GM19240 (cell line): Measurements from ENCODE around the gene SH3D19.
"Not testable (repeated sequence)": the region's sequence is repeated elsewhere in the genome, so short reads cannot be mapped to it uniquely, and the experiment has no call there.

Experiments used
- DNase-seq: peaks from one replicate; pipeline ENCODE4 v3.0.0; 2011; ENCODE audit warnings: low spot score; ENCODE audit not compliant: insufficient read length

The SH3D19 gene

GRCh38 chr4:151268905-151269304 lies 56.5 kb downstream of the SH3D19 start:
- not testable (repeated sequence) for DNase-seq

- no peak for DNase-seq
Observed at GRCh38 chr4:151267822-151268535, 57.4 kb downstream of the SH3D19 start.

DNA sequence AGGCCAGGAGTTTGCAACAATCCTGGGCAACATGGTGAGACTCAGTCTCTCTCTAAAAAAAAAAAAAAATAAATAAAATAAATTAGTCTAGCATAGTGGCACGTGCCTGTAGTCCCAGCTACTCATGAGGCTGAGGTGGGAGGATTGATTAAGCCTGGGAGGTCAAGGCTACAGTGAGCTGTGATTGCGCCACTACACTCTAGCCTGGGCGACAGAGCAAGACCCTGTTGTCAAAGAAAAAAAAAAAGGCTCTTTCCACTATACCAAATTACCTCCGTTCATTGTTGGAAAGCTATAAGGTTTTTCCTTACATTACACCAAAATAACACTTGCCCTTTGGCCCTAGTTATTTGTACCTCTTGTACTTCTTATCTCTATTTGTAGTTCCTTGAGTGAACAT lies 58.3 kb downstream of the SH3D19 start:
- DNase-seq: no peak

- no peak for DNase-seq
Observed at GRCh38 chr4:151266497-151266896, 58.9 kb downstream of the SH3D19 start.

DNA sequence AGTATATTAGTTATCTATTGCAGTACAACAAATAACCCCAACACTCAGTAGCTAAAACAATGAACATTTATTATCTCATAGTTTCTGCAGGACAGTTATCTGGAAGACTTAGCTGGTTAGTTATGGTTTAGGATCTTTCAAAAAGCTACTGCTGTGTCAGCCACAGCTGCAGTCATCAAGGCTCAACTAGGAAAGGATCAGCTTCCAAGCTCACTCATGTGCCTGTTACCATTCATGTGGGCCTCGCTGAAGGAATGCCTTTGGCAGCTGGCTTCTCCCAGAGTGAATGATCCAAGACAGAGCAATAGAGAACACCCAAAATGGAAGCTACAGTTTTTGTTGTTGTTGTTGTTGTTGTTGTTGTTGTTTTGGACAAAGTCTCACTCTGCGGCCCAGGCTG lies 62.0 kb downstream of the SH3D19 start:
- DNase-seq: no peak

- no peak for DNase-seq
Observed at GRCh38 chr4:151260526-151260925, 64.9 kb downstream of the SH3D19 start.

GRCh38 chr4:151259752-151260151 lies 65.7 kb downstream of the SH3D19 start:
- no peak for DNase-seq

GRCh38 chr4:151257704-151258103 lies 67.7 kb downstream of the SH3D19 start:
- DNase-seq: no peak

DNA sequence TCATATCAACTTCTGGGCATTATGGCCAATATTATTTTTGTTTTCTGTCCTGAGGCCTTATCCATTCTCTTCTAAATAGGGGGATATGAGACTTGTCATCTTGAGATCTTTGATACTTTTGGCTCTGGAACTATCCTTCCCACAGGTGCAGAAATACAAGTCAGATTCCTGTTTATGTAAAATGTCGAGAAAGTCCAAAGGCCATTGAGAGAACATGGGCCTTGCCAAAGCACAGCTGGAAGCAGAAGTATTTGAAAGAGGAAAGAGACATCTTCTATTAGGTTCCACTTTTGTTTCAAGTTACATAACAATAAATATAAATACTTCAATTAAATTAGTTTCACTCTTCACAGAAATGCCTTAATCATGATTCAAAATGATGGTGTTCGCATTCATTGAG lies 69.3 kb downstream of the SH3D19 start:
- no peak for DNase-seq

DNA sequence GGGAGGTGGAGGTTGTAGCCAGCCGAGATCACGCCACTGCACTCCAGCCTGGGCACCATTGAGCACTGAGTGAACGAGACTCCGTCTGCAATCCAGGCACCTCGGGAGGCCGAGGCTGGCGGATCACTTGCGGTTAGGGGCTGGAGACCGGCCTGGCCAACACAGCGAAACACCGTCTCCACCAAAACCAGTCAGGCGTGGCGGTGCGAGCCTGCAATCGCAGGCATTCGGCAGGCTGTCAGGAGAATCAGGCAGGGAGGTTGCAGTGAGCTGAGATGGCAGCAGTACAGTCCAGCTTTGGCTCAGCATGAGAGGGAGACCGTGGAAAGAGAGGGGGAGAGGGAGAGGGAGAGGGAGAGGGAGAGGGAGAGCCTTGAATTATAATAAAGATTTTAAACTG lies 69.7 kb downstream of the SH3D19 start:
- DNase-seq: not testable (repeated sequence)

DNA sequence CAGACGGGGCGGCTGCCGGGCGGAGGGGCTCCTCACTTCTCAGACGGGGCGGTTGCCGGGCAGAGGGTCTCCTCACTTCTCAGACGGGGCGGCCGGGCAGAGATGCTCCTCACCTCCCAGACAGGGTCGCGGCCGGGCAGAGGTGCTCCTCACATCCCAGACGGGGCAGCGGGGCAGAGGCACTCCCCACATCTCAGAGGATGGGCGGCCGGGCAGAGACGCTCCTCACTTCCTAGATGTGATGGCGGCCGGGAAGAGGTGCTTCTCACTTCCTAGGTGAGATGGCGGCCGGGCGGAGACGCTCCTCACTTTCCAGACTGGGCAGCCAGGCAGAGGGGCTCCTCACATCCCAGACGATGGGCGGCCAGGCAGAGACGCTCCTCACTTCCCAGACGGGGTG lies 70.2 kb downstream of the SH3D19 start:
- DNase-seq: not testable (repeated sequence)

DNA sequence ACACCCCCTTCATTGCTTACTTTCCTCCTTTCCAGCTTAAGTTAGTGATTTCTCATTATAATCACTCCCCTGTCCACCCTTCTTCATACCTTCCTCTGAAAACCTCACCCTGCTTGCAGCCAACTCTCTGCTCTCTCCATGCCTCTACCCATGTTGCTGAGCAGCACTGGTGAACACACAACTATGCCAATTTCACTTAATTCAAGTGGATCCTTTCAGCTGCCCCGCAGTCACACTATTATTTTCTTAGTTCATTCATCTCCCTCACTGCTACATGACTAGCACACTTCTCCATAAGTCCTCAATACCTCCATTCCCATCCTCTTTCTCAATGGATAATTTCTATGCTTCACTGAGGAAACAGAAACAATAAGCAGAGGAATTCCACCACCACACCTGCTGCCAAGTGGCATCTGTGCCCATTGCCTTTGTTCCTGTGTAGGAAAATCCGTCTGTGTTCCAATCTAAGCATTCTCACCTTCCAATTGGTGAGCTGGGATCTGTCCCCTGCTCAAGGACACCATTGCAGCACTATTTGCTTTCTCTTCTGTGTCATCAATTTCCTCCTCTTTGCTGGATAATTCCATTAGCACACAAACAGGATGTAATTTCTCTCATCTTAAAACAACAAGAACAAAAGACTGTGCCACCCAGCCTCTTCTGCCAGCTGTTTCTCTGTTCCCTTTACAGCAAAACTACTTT lies 73.7 kb downstream of the SH3D19 start:
- DNase-seq: no peak

GRCh38 chr4:151250706-151251105 lies 74.7 kb downstream of the SH3D19 start:
- no peak for DNase-seq

DNA sequence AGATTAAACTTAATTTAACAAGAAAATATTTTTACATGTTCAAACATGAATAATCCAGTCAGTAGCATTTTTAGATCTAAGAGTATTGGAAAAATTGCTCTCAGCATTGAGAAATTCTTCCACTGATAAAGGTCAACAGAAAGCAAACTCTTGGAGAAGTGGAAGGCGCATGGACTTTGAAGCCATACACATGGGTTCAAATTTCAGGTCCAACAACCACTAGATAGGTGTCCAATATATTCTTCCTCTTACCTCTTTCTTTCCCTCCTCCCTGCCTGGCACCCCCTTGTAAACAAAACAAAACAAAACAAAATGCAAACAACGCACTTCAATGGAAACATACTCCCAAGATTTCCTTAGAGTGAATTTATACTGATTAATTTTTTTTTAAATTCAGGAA lies 76.9 kb downstream of the SH3D19 start:
- DNase-seq: no peak

DNA sequence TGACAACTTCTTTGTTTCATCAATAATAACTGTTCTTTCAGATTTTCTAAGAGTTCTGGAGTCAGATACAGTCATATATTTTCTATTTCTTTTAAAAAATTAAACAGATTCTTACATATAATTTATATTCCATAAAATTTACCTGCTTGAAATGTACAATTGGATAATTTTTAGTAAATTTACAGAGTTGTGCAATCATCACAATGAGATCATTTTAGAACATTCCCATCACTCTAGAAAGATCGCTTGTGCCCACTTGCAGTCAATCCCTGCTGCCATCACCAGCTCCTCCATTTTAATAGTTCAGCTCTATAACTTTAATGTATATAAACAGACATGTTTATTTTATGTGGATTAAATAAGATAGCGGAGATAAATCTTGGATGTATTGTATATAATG lies 78.0 kb downstream of the SH3D19 start:
- DNase-seq: no peak

DNA sequence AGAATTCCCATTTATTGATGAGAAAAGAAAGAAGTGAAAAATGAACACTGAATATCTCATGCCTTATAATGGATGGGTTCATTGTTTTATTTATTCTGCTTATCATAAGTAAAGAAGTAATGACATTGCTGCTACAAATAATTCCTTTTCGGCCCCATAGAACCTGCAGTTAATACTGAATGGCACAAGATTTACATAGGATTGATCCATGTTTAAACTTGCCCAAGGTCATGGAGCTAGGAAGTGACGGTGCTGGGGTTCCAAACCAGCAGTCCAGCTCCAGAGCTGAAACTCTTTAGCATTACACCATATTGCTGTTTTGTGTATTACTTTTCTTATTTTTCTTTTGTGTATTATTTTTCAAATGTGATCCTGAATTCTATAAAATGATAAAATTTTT lies 78.7 kb downstream of the SH3D19 start:
- DNase-seq: no peak

GRCh38 chr4:151242305-151242704 lies 83.1 kb downstream of the SH3D19 start:
- DNase-seq: no peak

GRCh38 chr4:151239608-151240007 lies 85.8 kb downstream of the SH3D19 start:
- DNase-seq: no peak

DNA sequence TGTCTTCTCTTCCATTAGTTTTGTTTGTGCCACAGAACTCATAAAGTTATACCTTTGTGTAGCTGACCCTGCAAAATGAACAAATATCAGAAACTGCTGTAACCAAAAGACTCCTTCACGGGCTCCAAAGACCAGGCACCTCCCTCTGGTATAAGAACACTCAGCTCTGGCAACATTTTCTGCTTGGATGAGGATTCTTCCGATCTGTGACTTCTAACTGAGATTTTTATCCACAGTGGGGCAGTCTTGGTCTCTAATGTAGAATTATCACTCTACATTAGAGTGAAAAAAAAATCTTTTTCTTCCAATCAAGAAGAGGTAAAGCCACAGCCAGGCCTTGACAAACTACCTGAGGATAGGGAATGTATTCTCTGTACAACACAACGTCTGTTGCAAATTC lies 86.9 kb downstream of the SH3D19 start:
- no peak for DNase-seq

GRCh38 chr4:151236036-151236435 lies 89.4 kb downstream of the SH3D19 start:
- DNase-seq: no peak

DNA sequence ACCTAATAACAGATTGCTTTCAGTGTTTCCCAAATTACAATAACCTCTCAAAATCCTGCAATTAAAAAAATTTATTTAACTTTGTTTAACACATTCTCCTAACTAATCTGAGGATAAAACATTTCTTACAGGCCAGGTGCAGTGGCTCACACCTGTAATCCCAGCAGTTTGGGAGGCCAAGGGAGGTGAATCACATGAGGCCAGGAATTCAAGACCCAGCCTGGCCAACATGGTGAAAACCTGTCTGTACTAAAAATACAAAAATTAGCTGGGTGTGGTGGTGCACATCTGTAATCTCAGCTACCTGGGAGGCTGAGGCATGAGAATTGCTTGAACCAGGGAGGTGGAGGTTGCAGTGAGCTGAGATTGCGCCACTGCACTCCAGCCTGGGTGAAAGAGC lies 90.0 kb downstream of the SH3D19 start:
- not testable (repeated sequence) for DNase-seq

DNA sequence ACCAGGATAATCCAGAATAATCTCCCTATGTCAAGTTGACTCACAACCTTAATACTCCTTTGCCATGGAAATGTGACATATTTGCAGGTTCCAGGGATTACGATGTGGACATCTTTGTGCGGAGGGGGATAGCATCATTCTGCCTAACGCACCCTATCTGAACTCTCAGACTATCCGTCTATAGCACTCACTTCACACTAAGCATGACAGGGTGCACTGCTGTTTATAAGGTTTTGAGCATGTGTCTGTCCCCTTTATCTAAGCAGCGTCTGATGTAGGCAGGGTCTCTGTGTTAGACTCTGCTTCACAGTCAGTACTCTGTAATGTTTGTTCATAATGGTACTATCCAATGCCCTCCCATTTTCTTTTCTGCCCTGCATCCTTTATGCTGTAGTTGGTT lies 91.8 kb downstream of the SH3D19 start:
- no peak for DNase-seq

DNA sequence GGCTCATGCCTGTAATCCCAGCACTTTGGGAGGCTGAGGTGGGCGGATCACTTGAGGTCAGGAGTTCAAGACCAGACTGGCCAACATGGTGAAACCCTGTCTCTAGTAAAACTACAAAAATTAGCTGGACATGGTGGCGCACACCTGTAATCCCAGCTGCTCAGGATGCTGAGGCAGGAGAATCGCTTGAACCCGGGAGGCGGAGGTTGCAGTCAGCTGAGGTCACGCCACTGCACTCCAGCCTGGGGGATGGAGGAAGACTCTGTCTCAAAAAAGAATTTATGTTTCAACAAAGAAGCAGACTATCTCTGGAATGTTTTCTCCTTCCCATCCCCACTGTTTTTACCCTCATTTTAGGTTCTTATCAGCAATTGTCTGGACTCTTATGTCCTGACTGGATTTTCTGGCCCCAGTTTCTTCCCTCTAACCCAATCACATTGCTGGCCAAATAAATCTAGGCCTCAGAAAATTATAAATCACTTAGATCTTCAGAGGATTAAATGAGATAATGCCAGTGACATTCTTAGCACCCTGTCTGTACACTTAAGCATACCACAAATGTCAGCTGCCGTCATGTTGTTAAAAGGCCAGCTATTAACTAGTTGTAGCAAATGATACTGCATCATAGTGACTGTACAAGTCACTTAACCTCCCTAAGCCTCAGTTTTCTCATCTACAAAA lies 93.3 kb downstream of the SH3D19 start:
- DNase-seq: no peak
